SIG-M5 treated with dmso at 0.1 percent for 504 hours (cell line): ENCODE data around the gene TPM1.
"Not testable (repeated sequence)": the region's sequence is repeated elsewhere in the genome, so short reads cannot be mapped to it uniquely, and the experiment has no call there.

Experiments
- DNase-seq: peaks from one replicate; lab custom pipeline; 2025; ENCODE audit not compliant: unreplicated experiment; lab: John Stamatoyannopoulos, UW

Gene TPM1

DNA sequence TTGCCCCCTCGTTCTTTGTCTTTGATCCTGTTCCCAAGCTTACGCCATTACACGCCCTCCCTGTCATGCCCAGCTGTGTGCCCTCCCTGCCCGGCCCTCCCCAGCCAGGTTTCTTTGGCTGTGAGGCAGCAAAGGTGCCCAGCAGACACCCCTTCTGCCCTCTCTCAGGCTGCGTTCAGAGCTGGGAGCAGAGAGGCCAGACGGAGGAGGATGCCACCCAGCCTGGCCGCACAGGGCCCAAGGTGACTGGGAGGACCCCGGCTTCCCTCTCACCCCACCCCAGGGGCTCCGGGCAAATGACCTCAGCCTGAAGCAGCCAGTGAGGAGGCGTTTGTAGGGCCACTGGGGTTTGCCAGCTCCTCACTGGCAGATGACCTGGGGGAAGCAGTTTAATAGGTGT, 48.3 kb downstream of the TPM1 start:
- DNase-seq = no peak

DNA sequence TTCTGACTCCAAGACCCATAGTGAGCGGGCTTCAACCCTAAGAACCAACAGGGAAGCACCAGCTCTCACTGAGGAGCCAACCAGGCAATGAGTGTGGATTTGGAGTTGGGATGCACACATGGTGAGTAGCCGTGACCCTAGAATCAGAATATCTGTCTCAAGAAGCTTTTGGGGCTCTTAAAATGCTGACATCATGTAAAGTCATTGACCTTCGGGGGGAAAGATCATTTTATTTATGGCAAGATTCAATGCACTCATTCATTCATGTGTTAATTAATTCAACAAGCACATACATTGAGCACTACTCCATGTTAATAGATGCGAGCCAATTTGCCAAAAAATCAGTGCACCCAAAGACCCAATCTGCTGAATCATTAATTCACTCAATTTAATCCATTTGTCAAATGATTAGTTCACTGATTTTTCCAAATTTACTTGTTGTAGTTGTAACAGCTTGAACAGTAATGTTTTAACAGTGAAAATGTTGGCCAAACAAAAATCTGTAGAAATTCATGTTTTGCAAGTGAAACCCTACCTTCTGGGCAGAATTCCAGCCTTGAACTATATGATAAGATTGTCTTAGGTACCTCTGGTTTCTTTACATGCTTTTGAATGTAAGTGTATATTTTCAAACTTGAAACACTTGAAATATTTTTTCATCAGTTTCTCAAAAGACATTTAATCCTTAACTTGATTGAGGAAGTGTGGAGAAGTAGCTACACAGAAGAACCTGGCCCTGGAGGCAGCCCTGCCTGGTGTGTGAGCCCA, 49.3 kb downstream of the TPM1 start:
- no peak for DNase-seq

DNA sequence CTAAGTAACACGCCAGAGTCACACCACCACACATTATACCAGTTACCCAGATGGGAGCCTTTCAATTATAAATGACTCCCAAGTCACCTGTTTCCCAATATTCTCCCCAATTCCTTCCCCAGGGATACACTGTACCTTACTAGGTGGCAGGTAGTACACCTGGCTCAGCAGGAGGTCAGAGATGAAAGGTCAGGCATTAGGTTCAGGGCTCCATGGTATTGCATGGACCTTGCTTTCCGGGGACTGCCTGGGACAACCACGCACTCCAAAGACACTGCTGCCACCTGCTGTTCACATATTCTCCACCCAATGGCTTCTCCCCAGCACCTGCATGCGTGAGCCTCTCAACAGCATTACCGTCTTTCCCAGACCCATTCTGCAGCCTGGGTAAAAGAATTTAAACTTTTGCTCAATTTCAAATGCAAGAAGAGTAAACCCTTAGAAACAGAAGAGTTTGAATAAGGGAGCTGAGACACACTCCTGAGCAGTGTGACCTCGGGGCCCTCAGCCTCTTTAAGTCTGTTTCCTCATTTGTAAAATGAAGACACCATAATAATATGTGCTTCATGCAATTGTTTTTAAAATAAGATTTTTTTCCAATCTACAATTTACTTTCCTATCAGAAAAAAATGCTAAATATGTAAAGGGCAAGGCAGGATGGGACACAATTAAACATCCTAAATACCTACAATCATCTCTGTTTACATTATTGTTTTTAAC, 51.1 kb downstream of the TPM1 start:
- DNase-seq = peak; percentile 68

DNA sequence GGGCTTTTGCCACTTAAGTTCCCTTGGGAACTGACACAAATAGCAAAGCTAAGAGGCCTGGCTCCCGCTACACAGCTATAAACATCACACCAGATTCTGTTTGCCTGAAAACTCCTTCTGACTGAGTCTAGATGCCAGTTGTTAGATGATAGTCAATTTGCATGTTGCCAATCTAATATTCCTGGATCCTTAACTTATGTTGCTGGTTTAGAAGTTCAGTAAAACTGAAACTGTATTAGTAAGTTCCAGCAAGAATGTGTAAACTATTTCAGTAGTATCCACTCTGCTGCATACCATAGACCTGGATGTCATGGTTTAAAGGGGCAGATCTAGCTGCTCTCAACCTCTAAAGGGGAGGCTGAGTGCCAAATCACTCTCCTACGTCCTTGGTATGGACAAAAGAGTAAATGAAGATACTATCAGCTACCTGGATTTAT, 52.0 kb downstream of the TPM1 start:
- no peak for DNase-seq

DNA sequence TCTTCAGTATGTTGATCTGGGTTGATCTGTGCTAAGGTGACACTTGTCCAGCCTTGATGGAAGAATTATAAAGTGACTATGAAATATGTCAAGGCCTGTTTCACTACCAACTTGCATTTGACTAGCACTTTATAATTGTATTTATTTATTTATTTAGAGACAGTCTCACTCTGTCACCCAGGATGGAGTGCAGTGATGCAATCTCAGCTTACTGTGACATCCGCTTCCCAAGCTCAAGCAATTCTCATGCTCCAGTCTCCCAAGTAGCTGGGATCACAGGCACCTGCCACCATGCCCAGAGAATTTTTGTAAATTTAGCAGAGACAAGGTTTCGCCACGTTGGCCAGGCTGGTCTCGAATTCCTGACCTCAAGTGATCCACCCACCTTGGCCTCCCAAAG, 53.6 kb downstream of the TPM1 start:
- DNase-seq = no peak

DNA sequence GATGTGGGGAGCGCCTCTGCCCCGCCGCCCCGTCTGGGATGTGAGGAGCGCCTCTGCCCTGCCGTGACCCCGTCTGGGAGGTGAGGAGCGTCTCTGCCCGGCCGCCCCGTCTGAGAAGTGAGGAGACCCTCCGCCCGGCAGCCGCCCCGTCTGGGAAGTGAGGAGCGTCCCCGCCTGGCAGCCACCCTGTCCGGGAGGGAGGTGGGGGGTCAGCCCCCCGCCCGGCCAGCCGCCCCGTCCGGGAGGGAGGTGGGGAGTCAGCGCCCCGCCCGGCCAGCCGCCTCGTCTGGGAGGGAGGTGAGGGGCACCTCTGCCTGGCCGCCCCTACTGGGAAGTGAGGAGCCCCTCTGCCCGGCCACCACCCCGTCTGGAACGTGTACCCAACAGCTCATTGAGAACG, 56.4 kb downstream of the TPM1 start:
- DNase-seq = not testable (repeated sequence)

DNA sequence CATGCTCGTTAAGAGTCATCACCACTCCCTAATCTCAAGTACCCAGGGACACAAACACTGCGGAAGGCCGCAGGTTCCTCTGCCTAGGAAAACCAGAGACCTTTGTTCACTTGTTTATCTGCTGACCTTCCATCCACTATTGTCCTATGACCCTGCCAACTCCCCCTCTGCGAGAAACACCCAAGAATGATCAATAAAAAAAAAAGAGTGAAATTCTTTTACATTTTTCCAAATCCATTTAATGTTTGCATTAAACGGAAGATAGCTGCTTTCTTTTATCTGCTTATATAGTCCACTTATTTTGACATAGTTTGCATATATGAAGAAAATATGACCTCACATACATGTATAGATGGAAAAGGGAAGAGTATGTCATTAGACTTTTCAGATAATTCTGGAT, 57.0 kb downstream of the TPM1 start:
- not testable (repeated sequence) for DNase-seq

DNA sequence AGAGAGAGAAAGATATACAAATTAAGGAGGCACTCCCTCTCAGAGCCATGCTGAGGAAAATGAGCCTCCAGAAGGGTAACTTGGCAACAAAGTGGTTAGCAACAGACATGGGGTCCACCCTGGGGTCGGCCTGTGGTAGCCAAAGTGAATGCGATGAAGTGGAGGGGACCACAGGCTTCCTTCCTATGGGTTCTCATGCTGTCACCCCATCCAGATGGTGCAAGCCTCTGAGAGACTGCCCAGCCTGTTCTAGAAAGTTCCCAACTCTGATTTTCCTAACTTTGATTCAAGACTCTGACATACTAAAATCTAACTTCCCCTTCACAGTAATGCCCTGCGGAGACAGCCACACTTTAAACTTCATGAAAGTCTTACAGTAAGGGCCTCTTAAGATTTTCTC, 60.9 kb downstream of the TPM1 start:
- no peak for DNase-seq

DNA sequence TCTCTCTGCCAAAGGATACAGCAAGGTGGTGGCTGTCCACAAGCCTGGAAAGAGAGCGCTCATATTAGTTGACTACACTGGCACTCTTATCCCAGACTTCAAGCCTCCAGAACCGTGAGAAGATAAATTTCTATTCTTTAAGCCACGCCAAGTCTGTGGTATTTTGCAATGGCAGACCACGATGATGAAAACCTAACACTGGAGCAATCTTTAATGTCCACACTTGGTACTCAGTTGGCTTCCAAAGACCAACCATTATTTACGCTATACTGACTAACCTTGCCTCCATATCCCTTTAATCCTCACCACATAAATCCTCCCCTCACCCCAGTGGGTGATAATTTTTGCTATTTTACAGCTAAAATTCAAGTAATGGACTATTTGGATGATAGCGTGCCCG, 62.2 kb downstream of the TPM1 start:
- DNase-seq = peak; percentile 81

DNA sequence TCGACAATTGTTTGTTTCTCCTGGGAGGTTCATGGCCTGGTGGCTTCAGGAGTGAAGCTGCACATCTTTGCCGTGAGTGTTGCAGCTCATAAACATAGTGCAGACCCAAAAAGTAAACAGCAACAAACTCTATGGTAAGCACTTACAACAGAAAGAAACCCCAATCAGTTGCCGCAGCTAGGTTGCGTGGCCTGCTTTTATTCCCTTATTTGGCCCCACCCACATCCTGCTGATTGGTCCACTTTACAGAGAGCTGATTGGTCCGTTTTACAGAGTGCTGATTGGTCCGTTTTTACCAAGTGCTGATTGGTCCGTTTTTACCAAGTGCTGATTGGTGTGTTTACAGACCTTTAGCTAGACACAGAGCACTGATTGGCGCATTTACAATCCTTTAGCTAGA, 62.8 kb downstream of the TPM1 start:
- DNase-seq = peak; percentile 54

DNA sequence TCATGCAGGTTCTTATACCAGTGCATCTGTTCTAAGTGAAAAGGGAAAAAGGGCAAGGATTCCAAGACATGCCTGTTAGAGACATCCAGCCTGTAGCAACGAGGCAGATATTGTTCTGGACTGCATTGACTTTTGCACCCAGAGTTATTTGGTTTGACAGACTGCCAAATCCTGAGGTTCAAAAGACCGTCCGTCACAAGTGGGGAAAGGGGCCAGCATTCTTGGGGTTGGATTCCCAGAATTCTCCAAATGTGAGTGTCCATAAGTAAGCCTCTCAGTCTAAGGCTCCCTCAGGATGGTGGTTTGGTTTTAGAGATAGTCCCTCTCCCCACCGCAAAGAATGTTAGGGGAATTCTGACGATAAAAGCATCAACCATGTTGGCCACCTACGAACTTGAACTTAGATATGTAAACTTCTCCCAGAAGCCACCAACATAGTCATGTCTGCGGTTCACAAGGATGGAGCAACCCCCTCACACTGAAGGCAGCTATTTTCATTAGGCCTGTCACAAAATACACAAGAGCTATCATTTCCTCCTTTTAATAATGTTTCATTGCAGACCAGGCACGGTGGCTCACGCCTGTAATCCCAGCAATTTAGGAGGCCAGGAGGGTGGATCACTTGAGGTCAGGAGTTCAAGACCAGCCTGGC, 65.5 kb downstream of the TPM1 start:
- DNase-seq = peak; percentile 50

DNA sequence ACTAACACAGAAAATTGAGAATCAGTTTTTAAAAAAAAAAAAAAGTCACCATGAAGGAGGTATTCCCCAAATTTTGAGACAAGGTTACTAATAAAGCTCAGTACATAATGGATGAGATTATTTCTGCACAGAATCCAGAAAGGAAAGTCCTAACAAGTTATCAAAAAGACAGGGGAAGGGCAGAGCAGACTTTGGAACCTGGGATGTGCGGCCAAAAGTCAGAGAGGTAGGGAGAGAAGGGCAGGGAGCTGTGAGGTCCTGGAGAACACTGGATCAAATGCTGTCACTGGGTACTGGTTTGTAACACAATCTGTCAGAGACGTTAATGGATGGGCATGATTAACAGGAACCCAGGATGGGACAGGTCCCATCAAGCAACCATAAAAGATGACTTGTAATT, 67.0 kb downstream of the TPM1 start:
- DNase-seq = no peak

DNA sequence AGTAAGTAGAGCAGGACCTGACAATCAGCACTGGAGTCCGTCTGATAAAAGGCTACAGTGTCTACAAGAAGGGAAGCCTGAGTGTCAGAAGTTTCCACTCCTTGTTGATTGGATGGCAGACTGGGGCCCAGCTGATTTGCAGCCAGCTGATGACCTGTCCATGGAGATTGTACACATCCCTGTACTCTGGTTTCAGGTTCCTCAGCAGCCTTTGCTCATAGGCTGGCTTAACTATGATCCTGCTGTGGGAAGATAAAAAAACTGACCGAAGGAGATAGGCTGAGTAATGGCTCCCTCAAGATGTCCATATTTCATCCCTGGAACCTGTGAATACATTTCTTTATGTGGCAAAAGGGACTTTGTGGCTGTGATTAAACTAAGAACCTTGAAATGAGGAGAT, 67.4 kb downstream of the TPM1 start:
- DNase-seq = no peak

DNA sequence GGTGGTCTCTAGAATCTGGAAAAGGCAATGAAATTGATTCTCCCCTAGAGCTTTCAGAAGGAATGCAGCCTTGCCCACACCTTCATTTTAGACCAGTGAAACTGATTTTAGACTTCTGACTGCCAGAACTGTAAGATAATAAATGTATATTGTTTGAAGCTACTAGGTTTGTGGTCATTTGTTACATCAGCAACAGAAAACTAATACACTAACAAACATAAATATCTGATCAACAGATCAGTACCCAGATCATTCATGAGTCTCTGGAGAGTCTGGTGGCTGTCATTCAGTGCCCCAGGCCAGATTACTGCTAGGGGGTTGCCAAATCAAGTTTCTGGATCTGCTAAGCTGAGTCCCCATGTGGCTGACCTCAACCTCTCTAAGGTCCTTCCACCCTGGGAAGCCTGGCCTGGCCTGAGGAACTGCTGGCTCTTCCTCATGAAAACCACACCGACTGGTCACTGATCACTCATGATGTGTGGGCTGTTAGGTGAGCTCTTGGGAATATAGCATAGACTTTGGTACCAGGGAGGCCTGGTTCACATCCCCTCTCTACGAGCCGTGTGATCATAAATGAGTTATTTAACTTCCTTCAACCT, 68.0 kb downstream of the TPM1 start:
- DNase-seq = no peak

DNA sequence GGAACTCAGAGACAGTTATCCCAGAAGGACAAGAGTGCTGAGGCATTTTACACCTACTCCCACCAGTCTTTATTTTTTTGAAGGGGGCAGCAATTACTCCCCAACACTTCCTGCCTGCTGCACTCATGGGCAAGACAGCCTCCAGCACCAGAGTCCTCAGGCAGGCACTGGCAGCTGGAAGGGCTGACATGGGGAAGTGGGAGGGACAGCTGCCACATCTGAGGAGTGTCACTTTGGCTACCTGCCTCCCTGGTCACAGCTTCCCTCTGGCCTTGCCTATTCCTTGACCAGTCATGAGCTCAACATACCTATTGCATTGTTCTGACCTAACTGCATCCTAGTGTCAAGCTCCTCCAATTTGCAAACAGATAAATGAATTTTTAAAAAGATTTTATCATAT, 68.9 kb downstream of the TPM1 start:
- no peak for DNase-seq

DNA sequence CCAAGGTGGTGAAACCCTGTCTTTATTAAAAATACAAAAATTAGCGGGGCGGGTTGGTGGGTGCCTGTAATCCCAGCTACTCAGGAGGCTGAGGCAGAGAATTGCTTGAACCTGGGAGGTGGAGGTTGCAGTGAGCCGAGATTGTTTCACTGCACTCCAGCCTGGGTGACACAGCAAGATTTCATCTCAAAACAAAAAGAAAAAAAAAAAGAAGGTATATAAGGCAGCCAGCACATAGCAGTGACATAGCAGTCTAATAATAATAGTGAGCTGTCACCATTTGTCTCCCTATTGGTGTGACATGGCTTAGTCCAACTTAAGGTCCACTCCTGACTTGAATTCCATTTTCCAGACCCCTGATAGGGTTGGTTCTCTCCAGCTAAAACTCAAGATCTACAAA, 70.3 kb downstream of the TPM1 start:
- no peak for DNase-seq

DNA sequence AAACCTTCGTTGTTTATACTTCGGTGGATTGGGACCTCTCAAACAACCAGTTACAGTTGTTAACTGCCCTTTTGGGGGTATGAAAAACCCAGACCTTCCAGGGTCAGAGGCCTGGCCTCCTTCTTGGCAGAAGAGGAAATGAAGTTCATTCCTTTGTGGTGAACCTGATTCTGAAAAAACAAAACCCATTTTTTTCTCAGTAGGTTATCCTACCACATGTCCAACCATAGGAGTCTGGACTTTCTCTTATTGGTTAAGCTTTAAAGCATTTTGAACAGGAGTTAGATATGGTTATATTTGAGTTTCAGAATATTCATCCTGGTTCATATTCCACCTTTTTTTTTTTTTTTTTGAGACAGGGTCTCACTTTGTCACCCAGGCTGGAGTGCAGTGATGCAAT, 71.9 kb downstream of the TPM1 start:
- no peak for DNase-seq
